Measurements from ENCODE around the gene KIF1B. TPM values are rescaled to one million over a fixed set of nuclear protein-coding genes. Genes with fewer than 3 reads are reported as not detected.
A peak's percentile ranks its signal among the peaks of the same experiment; 100 is the strongest.
"Not testable (repeated sequence)": the region's sequence is repeated elsewhere in the genome, so short reads cannot be mapped to it uniquely, and the experiment has no call there.

The KIF1B gene
- total RNA-seq, 2 donors from 2014 or later = 39.7 to 47.4 TPM

- H3K9ac ChIP-seq (ENCODE audit: low read depth in 2 of 2, low read length in 2 of 2); H3K27ac ChIP-seq; H3K9me3 ChIP-seq; H3K4me1 ChIP-seq; H3K27me3 ChIP-seq; H3K36me3 ChIP-seq; H3K4me3 ChIP-seq: not testable (repeated sequence)
- peak; percentile 80 for DNase-seq
- intact Hi-C loops (cut with DNase I) = loop anchor here (1.0 to 5.0 kb wide), 2 partner anchors 51 to 115 kb away; no protein-coding TSS in a partner anchor
- TF ChIP-seq, protein P1, sequence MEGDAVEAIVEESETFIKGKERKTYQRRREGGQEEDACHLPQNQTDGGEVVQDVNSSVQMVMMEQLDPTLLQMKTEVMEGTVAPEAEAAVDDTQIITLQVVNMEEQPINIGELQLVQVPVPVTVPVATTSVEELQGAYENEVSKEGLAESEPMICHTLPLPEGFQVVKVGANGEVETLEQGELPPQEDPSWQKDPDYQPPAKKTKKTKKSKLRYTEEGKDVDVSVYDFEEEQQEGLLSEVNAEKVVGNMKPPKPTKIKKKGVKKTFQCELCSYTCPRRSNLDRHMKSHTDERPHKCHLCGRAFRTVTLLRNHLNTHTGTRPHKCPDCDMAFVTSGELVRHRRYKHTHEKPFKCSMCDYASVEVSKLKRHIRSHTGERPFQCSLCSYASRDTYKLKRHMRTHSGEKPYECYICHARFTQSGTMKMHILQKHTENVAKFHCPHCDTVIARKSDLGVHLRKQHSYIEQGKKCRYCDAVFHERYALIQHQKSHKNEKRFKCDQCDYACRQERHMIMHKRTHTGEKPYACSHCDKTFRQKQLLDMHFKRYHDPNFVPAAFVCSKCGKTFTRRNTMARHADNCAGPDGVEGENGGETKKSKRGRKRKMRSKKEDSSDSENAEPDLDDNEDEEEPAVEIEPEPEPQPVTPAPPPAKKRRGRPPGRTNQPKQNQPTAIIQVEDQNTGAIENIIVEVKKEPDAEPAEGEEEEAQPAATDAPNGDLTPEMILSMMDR (IDR thresholded peaks at IDR 0.05) = peak; percentile 60
Measured at GRCh38 chr1:10377365-10378029, 167.1 kb downstream of the KIF1B start.

DNA sequence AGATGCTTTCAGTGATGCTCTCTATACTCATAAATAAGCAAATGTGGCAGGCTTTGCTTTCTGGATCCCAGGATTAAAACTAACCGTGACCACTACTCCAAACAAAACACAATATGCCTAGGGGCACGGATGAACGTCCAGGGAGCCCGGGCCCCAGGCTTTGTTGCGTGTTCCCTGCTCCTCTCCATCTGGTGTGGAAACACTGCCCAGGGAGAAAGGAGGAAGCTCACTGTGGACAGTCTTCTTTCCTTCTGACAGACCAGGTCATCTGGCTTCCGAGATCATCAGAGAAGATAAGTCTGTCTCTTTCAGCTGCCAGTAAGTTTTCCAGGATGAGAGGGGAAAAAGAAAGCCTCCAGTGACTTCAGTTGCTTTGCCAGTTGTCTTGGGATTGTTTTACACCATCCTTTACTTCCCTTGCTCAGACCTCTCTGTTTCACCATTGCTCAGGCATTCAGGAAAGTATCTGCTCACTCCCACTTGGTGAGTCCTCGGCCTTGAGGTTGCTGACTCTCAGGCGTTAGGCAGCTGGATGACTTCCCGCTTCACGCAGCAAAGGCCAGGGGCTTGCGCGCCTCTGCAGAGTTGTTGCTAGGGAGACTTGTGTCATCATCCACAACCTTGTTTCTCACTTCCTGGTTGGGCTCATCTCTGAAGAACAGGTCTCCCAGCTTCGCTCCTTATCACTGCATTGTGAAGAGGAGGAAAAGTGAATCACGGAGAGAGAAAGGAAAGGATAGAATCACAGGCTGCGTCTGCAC lies 167.9 kb downstream of the KIF1B start:
- no peaks in the 10 kb centered on the region for H3K36me3 ChIP-seq
- no peaks in the 10 kb centered on the region for H3K27me3 ChIP-seq
- intact Hi-C loops (cut with DNase I) = loop anchor here (1.0 to 5.0 kb wide), 2 partner anchors 50 to 114 kb away; no protein-coding TSS in a partner anchor
- no peak overlapping the region for H3K9ac ChIP-seq (ENCODE audit: low read depth in 2 of 2, low read length in 2 of 2)
- DNase-seq = no peak
- H3K9me3 ChIP-seq = no peaks in the 10 kb centered on the region
- no peak overlapping the region for H3K4me3 ChIP-seq
- no peaks in the 10 kb centered on the region for H3K4me1 ChIP-seq
- TF ChIP-seq, protein P1 (IDR thresholded peaks at IDR 0.05) = no peak
- H3K27ac ChIP-seq = no peak overlapping the region

- Histone ChIP-seq H3K9me3 (no peaks in the 10 kb centered on the region), H3K27ac (no peak overlapping the region), H3K9ac (ENCODE audit: low read depth in 2 of 2, low read length in 2 of 2) (no peak overlapping the region), H3K36me3 (no peaks in the 10 kb centered on the region), H3K4me1 (no peaks in the 10 kb centered on the region), H3K27me3 (no peaks in the 10 kb centered on the region), H3K4me3 (no peak overlapping the region)
- no peak for DNase-seq
- TF ChIP-seq, protein P1 (IDR thresholded peaks at IDR 0.05) = no peak
- intact Hi-C loops (cut with DNase I) = loop anchor here (5.0 kb wide), 1 partner anchor 113 kb away; no protein-coding TSS in a partner anchor
Measured at GRCh38 chr1:10379101-10379620, 168.8 kb downstream of the KIF1B start.

DNA sequence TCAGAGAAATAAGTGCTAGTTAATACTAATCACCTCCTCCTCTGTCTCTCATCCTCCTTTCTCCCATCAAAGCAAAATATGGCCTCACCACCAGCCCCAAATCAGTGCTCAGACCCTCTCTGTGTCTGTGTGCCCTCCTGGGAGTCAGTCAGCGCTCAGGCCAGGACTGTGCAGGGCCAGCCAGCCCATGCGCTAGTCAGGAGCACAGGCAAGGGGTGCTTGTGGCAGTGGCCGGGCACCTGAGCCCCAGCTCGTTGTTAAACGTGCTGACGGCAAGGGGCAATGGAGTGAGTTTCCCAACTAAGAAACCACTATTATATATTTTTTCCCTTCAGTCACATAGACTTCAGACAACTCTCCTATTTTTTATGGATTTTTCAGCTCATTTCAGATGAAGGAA lies 169.3 kb downstream of the KIF1B start:
- DNase-seq = no peak
- intact Hi-C loops (cut with DNase I) = loop anchor here (5.0 kb wide), 1 partner anchor 113 kb away; no protein-coding TSS in a partner anchor
- Histone ChIP-seq H3K36me3 (no peaks in the 10 kb centered on the region), H3K9ac (ENCODE audit: low read depth in 2 of 2, low read length in 2 of 2) (no peak overlapping the region), H3K9me3 (no peaks in the 10 kb centered on the region), H3K4me1 (no peaks in the 10 kb centered on the region), H3K27me3 (no peaks in the 10 kb centered on the region), H3K4me3 (no peak overlapping the region), H3K27ac (no peak overlapping the region)
- TF ChIP-seq, protein P1 (IDR thresholded peaks at IDR 0.05) = no peak

- no peaks in the 10 kb centered on the region for H3K4me1 ChIP-seq
- H3K36me3 ChIP-seq = no peaks in the 10 kb centered on the region
- no peak overlapping the region for H3K9ac ChIP-seq (ENCODE audit: low read depth in 2 of 2, low read length in 2 of 2)
- intact Hi-C loops (cut with DNase I) = no loop called here
- H3K4me3 ChIP-seq = no peak overlapping the region
- TF ChIP-seq, protein P1 (IDR thresholded peaks at IDR 0.05) = no peak
- DNase-seq = no peak
- H3K27ac ChIP-seq = no peak overlapping the region
- H3K9me3 ChIP-seq = no peaks in the 10 kb centered on the region
- no peaks in the 10 kb centered on the region for H3K27me3 ChIP-seq
Measured at GRCh38 chr1:10380594-10381275, 170.4 kb downstream of the KIF1B start.
